ELR (cell line): ENCODE measurements around the gene RAD51AP2.
A peak's percentile ranks its signal among the peaks of the same experiment; 100 is the strongest.
"Not testable (repeated sequence)": the region's sequence is repeated elsewhere in the genome, so short reads cannot be mapped to it uniquely, and the experiment has no call there.

Experiments
- DNase-seq: peaks from one replicate; pipeline ENCODE4 v3.0.0-alpha.2; 2015; ENCODE audit warnings: low read depth

Gene RAD51AP2

GRCh38 chr2:17538022-17538843 is 20.0 kb upstream of the RAD51AP2 start:
- no peak for DNase-seq

DNA sequence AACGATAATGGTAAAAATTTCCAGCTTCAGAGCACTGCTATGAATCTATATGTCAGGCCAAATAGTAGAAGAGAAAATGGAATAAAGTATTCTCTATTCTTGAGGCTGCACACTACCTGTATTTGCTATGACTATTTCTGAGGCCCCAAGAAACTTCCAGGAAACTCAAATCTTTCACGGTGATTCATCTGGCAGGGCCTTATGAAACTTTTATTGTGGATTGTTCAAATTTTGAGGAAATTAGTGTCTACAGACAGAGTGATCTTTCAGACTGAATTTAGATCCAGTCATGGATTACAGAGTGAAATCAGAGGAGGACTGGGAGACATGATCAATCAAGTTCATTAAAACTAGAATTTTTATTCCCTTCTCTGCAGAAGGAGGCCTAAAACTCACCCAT is 18.2 kb upstream of the RAD51AP2 start:
- no peak for DNase-seq

DNA sequence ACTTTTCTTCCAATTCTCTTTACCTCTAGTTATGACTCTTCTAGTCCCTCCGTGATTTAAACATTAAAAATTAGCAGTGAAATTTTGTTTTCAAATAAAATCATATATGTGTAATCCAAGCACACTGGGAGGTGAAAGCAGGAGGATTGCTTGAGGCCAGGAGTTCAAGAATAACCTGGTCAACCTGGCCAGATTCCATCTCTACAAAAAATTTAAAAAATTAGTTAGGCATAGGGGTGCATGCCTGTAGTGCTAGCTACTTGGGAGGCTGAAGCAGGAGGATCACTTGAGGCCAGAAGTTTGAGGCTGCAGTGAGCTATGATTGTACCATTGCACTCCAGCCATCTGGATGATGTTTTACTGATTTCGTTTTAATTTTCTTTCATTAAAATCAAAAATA is 15.3 kb upstream of the RAD51AP2 start:
- no peak for DNase-seq

DNA sequence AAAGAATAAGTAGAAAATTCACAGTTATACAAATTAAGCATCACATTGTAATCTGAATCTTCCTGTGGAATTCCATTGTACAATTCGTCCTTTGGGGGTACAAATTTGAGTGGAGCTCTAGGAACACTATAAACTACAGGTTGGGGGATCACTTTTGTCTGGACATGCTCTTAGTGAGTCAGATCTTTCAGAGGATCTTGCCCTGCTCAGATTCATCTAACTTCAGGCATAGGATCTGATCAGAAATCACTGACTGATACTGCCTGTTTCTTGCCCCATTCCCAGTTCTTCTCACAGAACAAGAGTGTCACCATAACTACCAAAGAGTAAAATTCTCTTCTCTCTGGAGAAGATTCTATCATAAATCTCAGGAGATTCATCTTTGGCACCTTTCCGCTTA is 11.5 kb upstream of the RAD51AP2 start:
- DNase-seq: no peak

DNA sequence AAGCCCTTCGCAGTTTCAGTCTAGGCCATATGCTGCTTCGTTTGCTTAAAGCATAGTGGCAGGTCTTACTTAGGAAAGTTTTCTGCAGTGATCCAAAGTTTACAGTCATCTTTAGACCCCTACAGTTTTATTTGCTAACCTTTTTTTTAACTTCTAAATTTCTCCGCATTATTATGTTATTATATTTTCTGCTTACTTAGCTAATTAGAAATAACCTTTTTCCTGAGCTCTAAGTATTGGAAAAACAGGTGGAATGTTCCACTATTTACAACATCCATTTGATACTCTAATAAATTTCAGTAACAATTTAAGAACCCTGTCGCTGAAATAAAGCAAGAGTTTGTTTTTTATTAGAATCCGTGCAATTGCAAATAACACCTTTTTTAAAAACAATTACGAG is 4.1 kb upstream of the RAD51AP2 start:
- DNase-seq: no peak

GRCh38 chr2:17521621-17522020 is 3.4 kb upstream of the RAD51AP2 start:
- no peak for DNase-seq

- DNase-seq: peak; percentile 20
These were observed 2.5 kb upstream of the RAD51AP2 start for GRCh38 chr2:17520761-17521160.

GRCh38 chr2:17519486-17519885 is 1.2 kb upstream of the RAD51AP2 start:
- no peak for DNase-seq

GRCh38 chr2:17517481-17518211 is 594 bp downstream of the RAD51AP2 start:
- no peak for DNase-seq

DNA sequence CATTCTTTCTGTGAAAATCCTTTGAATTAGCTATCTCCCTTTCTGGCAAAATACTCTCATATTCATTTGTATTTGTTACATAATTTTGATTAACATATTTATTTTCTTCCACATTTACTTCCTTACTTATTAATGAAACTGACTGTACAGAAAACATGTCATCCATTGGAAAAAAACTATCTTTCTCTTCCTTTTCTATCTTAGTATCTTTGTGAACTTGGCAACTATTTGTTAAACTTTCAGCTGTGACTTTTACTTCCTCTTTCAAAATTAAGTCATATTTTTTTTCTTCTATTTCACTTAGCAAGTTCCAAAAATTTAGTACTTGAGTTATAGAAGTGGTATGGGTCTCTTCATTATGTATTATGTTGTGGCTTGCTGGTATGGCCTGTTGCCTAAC is 2.6 kb downstream of the RAD51AP2 start:
- DNase-seq: no peak

DNA sequence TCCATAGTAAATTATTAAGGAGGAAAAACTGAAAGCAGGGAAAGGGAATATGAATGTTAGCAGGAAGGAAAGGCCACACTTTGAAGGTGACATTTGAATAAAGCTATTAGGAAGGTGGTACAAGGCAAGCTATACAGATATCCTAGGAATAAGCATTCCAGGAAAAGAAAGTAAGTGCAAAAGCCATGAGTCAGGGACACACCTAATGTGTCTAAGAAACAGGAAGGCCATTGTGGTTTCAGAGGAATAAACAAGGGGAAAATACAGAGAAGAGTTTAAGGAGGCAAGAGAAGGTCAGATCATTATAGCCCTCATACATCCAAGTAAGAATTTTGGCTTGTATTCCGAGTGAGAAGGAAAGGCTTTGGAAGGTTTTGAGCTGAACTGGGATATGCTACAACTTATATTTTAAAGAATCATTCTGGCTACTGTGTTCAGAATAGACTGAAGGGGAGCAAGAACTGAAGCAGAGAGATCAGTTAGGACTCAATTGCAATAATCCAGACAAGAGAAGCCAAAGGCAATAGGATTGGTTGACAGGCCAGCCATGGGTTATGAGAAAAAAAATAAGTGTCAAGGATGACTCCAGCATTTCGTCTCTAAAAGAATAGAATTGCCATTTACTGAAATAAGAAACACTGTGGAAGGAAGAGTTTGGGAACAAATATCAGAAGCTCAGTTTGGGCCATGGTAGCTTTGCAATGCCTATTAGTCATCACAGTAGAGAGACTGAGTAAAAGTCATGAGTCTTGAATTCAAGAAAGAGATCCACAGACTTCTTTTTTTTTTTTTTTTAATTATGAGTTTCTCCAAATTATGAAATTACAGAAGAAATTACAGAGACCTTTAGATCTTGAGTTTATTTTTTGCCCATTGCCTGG is 11.3 kb downstream of the RAD51AP2 start:
- peak; percentile 32 for DNase-seq

GRCh38 chr2:17497718-17498117 is 20.5 kb downstream of the RAD51AP2 start:
- DNase-seq: no peak

- DNase-seq: no peak
These were observed 22.6 kb downstream of the RAD51AP2 start for GRCh38 chr2:17495590-17495989.

DNA sequence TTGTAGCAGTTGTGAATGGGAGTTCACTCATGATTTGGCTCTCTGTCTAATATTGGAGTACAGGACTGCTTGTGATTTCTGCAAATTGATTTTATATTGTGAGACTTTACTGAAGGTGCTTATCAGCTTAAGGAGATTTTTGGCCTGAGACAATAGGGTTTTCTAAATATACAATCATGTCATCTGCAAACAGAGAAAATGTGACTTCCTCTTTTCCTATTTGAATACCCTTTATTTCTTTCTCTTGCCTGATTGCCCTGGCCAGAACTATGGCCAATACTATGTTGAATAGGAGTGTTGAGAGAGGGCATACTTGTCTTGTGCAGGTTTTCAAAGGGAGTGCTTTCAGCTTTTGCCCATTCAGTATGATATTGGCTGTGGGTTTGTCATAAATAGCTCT is 28.1 kb downstream of the RAD51AP2 start:
- not testable (repeated sequence) for DNase-seq

DNA sequence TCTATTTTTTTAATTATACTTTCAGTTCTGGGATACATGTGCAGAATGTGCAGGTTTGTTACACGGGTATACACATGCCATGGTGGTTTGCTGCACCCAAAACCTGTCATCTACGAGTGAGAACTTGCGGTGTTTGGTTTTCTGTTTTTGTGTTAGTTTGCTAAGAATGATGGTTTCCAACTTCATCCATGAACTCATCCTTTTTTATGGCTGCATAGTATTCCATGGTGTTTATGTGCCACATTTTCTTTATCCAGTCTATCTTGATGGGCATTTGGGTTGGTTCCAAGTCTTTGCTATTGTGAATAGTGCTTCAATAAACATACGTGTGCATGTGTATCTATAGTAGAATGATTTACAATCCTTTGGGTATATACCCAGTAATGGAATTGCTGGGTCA is 29.6 kb downstream of the RAD51AP2 start:
- not testable (repeated sequence) for DNase-seq

DNA sequence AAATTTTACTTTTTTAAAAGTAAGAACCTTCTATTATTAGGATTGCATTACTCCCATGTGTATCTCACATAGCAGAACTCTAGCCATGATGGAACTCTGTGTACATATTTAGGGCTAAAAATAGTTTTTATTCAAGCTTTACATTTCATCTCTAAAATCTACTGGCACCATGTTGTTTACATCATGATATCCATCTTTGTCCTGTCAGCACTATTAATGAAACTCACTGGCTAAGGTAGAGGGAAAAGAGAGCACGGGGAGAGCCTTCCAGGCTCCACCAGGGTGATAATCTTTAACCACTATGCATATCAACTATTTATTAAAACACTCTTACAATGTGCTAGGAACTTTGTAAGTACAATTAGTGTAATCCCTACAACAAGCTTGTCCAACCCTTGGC is 34.7 kb downstream of the RAD51AP2 start:
- DNase-seq: no peak

DNA sequence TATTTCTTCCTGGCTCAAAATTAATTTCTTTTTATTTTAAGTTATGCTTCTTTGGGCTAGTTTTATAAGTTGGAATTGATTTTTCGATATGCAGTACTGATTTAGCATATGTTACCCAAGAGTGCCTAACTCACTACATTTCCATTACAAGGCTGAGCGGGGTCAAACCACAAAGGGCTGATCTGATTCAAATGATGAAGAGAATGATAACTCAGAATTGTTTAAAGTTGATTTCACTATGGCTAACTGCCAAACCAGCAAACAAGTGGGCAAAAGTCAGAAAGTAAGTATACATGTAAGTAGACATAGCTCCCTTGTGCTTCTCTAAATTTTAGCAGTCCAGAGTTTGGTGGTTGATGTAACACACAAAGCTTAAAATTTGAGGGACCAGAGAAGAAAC is 35.6 kb downstream of the RAD51AP2 start:
- no peak for DNase-seq

DNA sequence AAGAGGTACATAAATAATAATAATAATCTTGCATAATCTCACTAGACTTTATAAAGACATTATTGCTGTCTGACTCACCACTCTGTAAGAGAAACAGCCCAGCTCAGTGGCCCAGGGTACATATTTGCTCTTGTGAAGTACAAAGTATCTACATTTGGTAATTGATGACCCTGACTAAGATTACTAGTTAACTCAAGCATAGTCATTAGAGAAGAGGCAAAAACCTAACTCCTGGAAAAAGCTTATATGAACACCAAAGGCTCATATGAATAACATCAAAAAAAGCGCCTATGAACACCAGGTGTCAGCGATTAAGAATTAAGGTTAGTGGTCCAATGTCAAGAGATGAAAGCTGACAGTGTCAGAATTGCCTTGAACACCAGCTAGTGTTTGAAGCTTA is 38.4 kb downstream of the RAD51AP2 start:
- peak; percentile 15 for DNase-seq

- DNase-seq: no peak
These were observed 41.4 kb downstream of the RAD51AP2 start for GRCh38 chr2:17476830-17477229.

GRCh38 chr2:17476064-17476463 is 42.2 kb downstream of the RAD51AP2 start:
- no peak for DNase-seq

- DNase-seq: no peak
These were observed 43.0 kb downstream of the RAD51AP2 start for GRCh38 chr2:17475286-17475685.

GRCh38 chr2:17471979-17472378 is 46.3 kb downstream of the RAD51AP2 start:
- no peak for DNase-seq
